PC-9 (cell line): ENCODE results near the gene TES. TPM values are rescaled to one million over a fixed set of nuclear protein-coding genes. Genes with fewer than 3 reads are reported as not detected.

Experiments used
- BruUV-seq: library from RNA; stranded (reverse); fragments of 400-500 nt; replicated peaks from 2 replicates; lab custom pipeline; 2021; lab: Mats Ljungman, UMichigan
- CTCF ChIA-PET: fragments of 300-600 bp; sonication (Branson Sonifier 250); formaldehyde crosslinking; loops from one replicate; lab custom pipeline; 2022; ENCODE audit warnings: antibody characterized with exemption; lab: Charles Lee
- POLR2A ChIA-PET: fragments of 300-600 bp; sonication (Branson Sonifier 250); formaldehyde crosslinking; loops from one replicate; lab custom pipeline; 2022; ENCODE audit warnings: antibody characterized with exemption; ENCODE audit not compliant: unreplicated experiment; lab: Charles Lee
- DNase-seq, 2 experiments: peaks; one replicate each; pipeline versions ENCODE4 v3.0.0 to v3.0.0-alpha.2; 2015 to 2022; ENCODE audit warnings: mixed read lengths in 1 of 2
- H2AFZ ChIP-seq: fragments of 200-600 bp; sonication (generic); 2 replicates; pipeline ENCODE4 v1.8.1; 2017; ENCODE audit warnings: antibody characterized with exemption
- H3F3A ChIP-seq: fragments of 200-600 bp; sonication (generic); 2 replicates; pipeline ENCODE4 v1.8.1; 2017; ENCODE audit warnings: antibody characterized with exemption, mild to moderate bottlenecking, low read depth; ENCODE audit not compliant: insufficient read depth
- H3K27ac ChIP-seq: fragments of 200-600 bp; sonication (generic); 2 replicates; pipeline ENCODE4 v1.6.1; 2016; ENCODE audit warnings: mixed run types
- H3K27me3 ChIP-seq: fragments of 200-600 bp; sonication (generic); 2 replicates; pipeline ENCODE4 v1.6.1; 2016; ENCODE audit warnings: low read depth, mixed run types; ENCODE audit not compliant: insufficient read depth
- H3K36me3 ChIP-seq: fragments of 200-600 bp; sonication (generic); 2 replicates; pipeline ENCODE4 v1.6.1; 2016; ENCODE audit warnings: low read depth, mixed run types
- H3K4me1 ChIP-seq: fragments of 200-600 bp; sonication (generic); replicated peaks from 2 replicates; pipeline ENCODE4 v1.6.1; 2016; ENCODE audit warnings: mixed run types; ENCODE audit not compliant: insufficient read depth
- H3K4me2 ChIP-seq: fragments of 200-600 bp; sonication (generic); 2 replicates; pipeline ENCODE4 v1.6.1; 2017; ENCODE audit warnings: mixed run types
- H3K4me3 ChIP-seq: fragments of 200-600 bp; sonication (generic); 2 replicates; pipeline ENCODE4 v1.6.1; 2016; ENCODE audit warnings: mixed run types
- H3K79me2 ChIP-seq: fragments of 200-600 bp; sonication (generic); 2 replicates; pipeline ENCODE4 v1.6.1; 2017; ENCODE audit warnings: low read depth, mixed run types
- H3K9me2 ChIP-seq: fragments of 200-600 bp; sonication (generic); 2 replicates; pipeline ENCODE4 v1.8.1; 2017; ENCODE audit warnings: mild to moderate bottlenecking; ENCODE audit not compliant: insufficient read depth
- H3K9me3 ChIP-seq: fragments of 200-600 bp; sonication (generic); 2 replicates; pipeline ENCODE4 v1.8.1; 2016; ENCODE audit warnings: low read depth; ENCODE audit not compliant: insufficient read depth
- H4K20me1 ChIP-seq: fragments of 200-600 bp; sonication (generic); 2 replicates; pipeline ENCODE4 v1.8.1; 2017; ENCODE audit not compliant: insufficient read depth
- CTCF ChIP-seq: fragments of 200-600 bp; sonication (generic); conservative IDR thresholded peaks from 2 replicates; pipeline ENCODE4 v1.6.1; 2017; ENCODE audit warnings: mixed run types, antibody characterized with exemption, mild to moderate bottlenecking, moderate library complexity
- EZH2 ChIP-seq: fragments of 200-600 bp; sonication (generic); IDR thresholded peaks from 2 replicates; pipeline ENCODE4 v1.8.0; 2017; ENCODE audit warnings: antibody characterized with exemption, low read depth
- intact Hi-C: fragments of 100-400 bp; cut with micrococcal nuclease; formaldehyde crosslinking; loops from one replicate; pipeline ENCODE4 v1.10.0; 2022; ENCODE audit not compliant: unreplicated experiment
- total RNA-seq: library from RNA; stranded (reverse); gene quantifications from 2 replicates; pipeline ENCODE4 v1.2.3, GENCODE V29; 2021

Gene TES
- total RNA-seq, 1 experiment from 2014 or later, result 210 TPM

- no peak for DNase-seq
- Histone ChIP-seq H3K9me2 (no peaks in the 10 kb centered on the region), H3K27ac (no peak overlapping the region), H4K20me1 (no peaks in the 10 kb centered on the region), H3K4me1 (peaks cover 6% of the 10 kb centered on the region; the same call in 1 of the 2 replicates), H3F3A (no peaks in the 10 kb centered on the region), H3K27me3 (no peaks in the 10 kb centered on the region), H3K4me3 (no peak overlapping the region), H3K9me3 (no peaks in the 10 kb centered on the region; the same call in 1 of the 2 replicates), H3K79me2 (no peaks in the 10 kb centered on the region), H3K36me3 (no peaks in the 10 kb centered on the region), H3K4me2 (no peak overlapping the region), H2AFZ (no peak overlapping the region)
- no TSS peak for BruUV-seq
- ChIA-PET CTCF (no interaction called here), POLR2A (no interaction called here)
- TF ChIP-seq CTCF, result no peak
- TF ChIP-seq EZH2, result no peak
- intact Hi-C loops, result no loop called here
Measured at GRCh38 chr7:116307253-116307652, 96.9 kb downstream of the TES start.

Other genes starting within 250 kb of the TES start
- gene TFEC, start 179.8 kb upstream of the TES start, total RNA-seq, result not detected in 2 replicates